ENCODE data around the gene MYL11. TPM values are rescaled to one million over a fixed set of nuclear protein-coding genes. Genes with fewer than 3 reads are reported as not detected.
A peak's percentile ranks its signal among the peaks of the same experiment; 100 is the strongest.

The MYL11 gene
- total RNA-seq, 1 experiment from 2014 or later: 1.4 TPM

DNA sequence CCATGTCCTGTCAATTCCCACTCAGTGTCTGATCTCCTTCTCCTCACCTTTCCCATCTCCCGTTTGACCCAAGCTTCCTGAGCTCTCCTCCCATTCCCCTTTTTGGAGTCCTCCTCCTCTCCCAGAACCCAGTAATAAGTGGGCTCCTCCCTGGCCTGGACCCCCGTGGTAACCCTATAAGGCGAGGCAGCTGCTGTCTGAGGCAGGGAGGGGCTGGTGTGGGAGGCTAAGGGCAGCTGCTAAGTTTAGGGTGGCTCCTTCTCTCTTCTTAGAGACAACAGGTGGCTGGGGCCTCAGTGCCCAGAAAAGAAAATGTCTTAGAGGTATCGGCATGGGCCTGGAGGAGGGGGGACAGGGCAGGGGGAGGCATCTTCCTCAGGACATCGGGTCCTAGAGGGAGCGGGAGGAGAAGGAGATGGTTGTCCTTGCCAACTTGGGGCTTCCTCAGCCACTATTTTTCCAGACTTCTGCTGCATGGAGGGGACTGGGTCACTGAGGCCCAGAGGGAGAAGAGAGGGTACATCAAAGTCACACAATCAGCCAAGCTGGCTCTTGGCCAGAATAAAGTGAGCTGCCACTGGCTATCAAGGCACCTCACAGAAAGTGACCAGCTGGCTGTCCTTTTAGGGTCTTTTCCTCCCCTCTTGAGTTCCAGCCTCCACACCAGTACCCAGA, 2.4 kb upstream of the MYL11 start:
- Histone ChIP-seq H3K36me3 (ENCODE audit: low read depth) (0 out of 2 replicates have a peak, but pooled peaks cover 1% of the 10 kb centered on the region), H3K9me3 (ENCODE audit: insufficient read depth, low read depth) (no peaks in the 10 kb centered on the region), H3K79me2 (ENCODE audit: low read depth) (peaks cover 27% of the 10 kb centered on the region), H3K4me1 (replicated peaks; ENCODE audit: insufficient read depth) (peaks cover 26% of the 10 kb centered on the region), H2AFZ (no peak overlapping the region), H3K27me3 (ENCODE audit: insufficient read depth, low read depth) (no peaks in the 10 kb centered on the region), H3K27ac (no peak overlapping the region), H4K20me1 (ENCODE audit: insufficient read depth) (peaks cover 25% of the 10 kb centered on the region), H3F3A (ENCODE audit: insufficient read depth, low read depth) (peaks cover 15% of the 10 kb centered on the region), H3K4me3 (no peak overlapping the region), H3K4me2 (0 out of 2 replicates have a peak overlapping the region, but pooled peaks have one; percentile 79), H3K9me2 (ENCODE audit: insufficient read depth) (no peaks in the 10 kb centered on the region)
- CTCF ChIA-PET: interaction anchor here (1.5 kb wide), 1 partner anchor 17 kb away, joined by 4 read pairs; the partner anchor contains the start of gene CD2BP2
- intact Hi-C loops (cut with micrococcal nuclease; ENCODE audit: unreplicated experiment): no loop called here
- TF ChIP-seq, protein P1, sequence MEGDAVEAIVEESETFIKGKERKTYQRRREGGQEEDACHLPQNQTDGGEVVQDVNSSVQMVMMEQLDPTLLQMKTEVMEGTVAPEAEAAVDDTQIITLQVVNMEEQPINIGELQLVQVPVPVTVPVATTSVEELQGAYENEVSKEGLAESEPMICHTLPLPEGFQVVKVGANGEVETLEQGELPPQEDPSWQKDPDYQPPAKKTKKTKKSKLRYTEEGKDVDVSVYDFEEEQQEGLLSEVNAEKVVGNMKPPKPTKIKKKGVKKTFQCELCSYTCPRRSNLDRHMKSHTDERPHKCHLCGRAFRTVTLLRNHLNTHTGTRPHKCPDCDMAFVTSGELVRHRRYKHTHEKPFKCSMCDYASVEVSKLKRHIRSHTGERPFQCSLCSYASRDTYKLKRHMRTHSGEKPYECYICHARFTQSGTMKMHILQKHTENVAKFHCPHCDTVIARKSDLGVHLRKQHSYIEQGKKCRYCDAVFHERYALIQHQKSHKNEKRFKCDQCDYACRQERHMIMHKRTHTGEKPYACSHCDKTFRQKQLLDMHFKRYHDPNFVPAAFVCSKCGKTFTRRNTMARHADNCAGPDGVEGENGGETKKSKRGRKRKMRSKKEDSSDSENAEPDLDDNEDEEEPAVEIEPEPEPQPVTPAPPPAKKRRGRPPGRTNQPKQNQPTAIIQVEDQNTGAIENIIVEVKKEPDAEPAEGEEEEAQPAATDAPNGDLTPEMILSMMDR (conservative IDR thresholded peaks at IDR 0.05): no peak
- no peak for TF ChIP-seq EZH2 (IDR thresholded peaks at IDR 0.05; ENCODE audit: low read depth)
- POLR2A ChIA-PET (ENCODE audit: unreplicated experiment): interaction anchor here (0.6 kb wide), 1 partner anchor 339 kb away, joined by 4 read pairs; no protein-coding TSS in a partner anchor
- no peak for DNase-seq
- no TSS peak for BruUV-seq (replicated peaks)

DNA sequence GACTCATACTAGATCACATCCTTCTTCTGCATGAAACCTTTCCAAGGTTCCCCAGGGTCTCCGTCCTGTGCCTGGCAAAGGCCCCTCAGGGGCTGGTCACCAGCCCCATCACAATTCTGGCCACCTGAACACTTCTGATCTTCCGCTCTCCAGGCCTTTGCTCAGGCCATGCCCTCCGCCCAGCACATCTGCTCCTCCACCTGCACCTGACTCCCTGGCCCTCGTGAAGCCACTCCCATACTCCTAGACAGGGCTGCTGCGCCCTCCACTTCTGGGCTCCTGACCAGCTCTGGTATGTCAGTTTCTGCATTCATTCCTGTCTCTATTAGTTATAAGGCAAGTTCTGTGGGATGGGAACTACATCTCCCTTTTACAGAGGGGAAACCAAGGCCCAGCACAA, 1.9 kb upstream of the MYL11 start:
- Histone ChIP-seq H3K4me3 (no peak overlapping the region), H4K20me1 (ENCODE audit: insufficient read depth) (peaks cover 19% of the 10 kb centered on the region), H3K36me3 (ENCODE audit: low read depth) (no peaks in the 10 kb centered on the region), H3F3A (ENCODE audit: insufficient read depth, low read depth) (peaks cover 21% of the 10 kb centered on the region), H2AFZ (no peak overlapping the region), H3K4me2 (no peak overlapping the region), H3K9me3 (ENCODE audit: insufficient read depth, low read depth) (no peaks in the 10 kb centered on the region), H3K9me2 (ENCODE audit: insufficient read depth) (no peaks in the 10 kb centered on the region), H3K79me2 (ENCODE audit: low read depth) (peaks cover 21% of the 10 kb centered on the region), H3K4me1 (replicated peaks; ENCODE audit: insufficient read depth) (peaks cover 22% of the 10 kb centered on the region), H3K27me3 (ENCODE audit: insufficient read depth, low read depth) (no peaks in the 10 kb centered on the region), H3K27ac (no peak overlapping the region)
- no TSS peak for BruUV-seq (replicated peaks)
- CTCF ChIA-PET: no interaction called here
- TF ChIP-seq, protein P1 (conservative IDR thresholded peaks at IDR 0.05): no peak
- no peak for TF ChIP-seq EZH2 (IDR thresholded peaks at IDR 0.05; ENCODE audit: low read depth)
- intact Hi-C loops (cut with micrococcal nuclease; ENCODE audit: unreplicated experiment): no loop called here
- POLR2A ChIA-PET (ENCODE audit: unreplicated experiment): no interaction called here
- DNase-seq: no peak

DNA sequence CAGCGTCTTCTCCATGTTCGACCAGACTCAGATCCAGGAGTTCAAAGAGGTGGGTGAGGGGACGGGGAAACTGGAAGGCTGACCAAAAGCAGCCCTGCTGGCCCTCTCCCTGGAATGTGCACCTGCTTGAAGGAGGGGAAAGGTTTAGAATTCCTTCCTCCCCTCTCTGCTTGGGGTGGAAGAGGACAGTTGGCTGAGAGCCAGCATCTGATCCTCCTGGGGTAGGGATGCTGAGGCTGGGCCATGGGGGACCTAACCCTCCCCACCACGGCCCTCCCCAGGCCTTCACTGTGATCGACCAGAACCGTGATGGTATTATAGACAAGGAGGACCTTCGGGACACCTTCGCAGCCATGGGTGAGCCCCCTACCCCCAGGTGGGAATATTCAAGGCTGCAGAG, 1.3 kb downstream of the MYL11 start:
- Histone ChIP-seq H3K36me3 (ENCODE audit: low read depth) (no peaks in the 10 kb centered on the region), H4K20me1 (ENCODE audit: insufficient read depth) (no peaks in the 10 kb centered on the region), H3K79me2 (ENCODE audit: low read depth) (peaks cover 13% of the 10 kb centered on the region; the same call in 1 of the 2 replicates), H3K27me3 (ENCODE audit: insufficient read depth, low read depth) (no peaks in the 10 kb centered on the region), H3K4me1 (replicated peaks; ENCODE audit: insufficient read depth) (peaks cover 24% of the 10 kb centered on the region), H3F3A (ENCODE audit: insufficient read depth, low read depth) (peaks cover 26% of the 10 kb centered on the region), H3K9me3 (ENCODE audit: insufficient read depth, low read depth) (no peaks in the 10 kb centered on the region), H3K9me2 (ENCODE audit: insufficient read depth) (no peaks in the 10 kb centered on the region), H3K4me2 (no peak overlapping the region), H2AFZ (no peak overlapping the region), H3K4me3 (no peak overlapping the region), H3K27ac (no peak overlapping the region)
- TF ChIP-seq, protein P1 (conservative IDR thresholded peaks at IDR 0.05): no peak
- no peak for TF ChIP-seq EZH2 (IDR thresholded peaks at IDR 0.05; ENCODE audit: low read depth)
- no peak for DNase-seq
- intact Hi-C loops (cut with micrococcal nuclease; ENCODE audit: unreplicated experiment): loop anchor here (5.0 kb wide), 2 partner anchors 151 to 284 kb away; partner anchors contain the start of genes TBX6 and ZNF768
- no TSS peak for BruUV-seq (replicated peaks)
- ChIA-PET CTCF (no interaction called here), POLR2A (ENCODE audit: unreplicated experiment) (no interaction called here)
